Superior temporal gyrus (tissue), 1 donor: ENCODE data around the gene ASXL2.
"Not testable (repeated sequence)": the region's sequence is repeated elsewhere in the genome, so short reads cannot be mapped to it uniquely, and the experiment has no call there.

ENCODE experiments used
- DNase-seq: peaks from one replicate; pipeline ENCODE4 v3.0.0-alpha.2; 2016; ENCODE audit errors: extremely low spot score

The ASXL2 gene

DNA sequence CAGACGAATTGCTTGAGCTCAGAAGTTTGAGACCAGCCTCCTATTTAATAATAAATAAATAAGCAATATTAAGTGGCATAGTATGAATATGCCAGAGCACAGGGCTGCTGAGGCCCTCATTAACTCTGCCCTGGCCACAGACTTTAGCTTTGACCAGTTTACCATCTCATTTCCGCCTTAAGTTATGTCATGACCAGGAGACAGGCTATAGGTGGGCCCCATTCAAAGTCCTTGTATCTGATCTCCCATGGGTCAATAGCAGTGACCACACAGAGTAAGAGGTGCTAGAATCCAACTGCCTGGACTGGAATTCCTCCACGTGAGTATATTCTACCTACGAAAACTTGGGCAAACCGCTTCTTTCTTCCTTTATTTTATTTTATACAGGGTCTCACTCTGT, 13.4 kb upstream of the ASXL2 start:
- no peak for DNase-seq

DNA sequence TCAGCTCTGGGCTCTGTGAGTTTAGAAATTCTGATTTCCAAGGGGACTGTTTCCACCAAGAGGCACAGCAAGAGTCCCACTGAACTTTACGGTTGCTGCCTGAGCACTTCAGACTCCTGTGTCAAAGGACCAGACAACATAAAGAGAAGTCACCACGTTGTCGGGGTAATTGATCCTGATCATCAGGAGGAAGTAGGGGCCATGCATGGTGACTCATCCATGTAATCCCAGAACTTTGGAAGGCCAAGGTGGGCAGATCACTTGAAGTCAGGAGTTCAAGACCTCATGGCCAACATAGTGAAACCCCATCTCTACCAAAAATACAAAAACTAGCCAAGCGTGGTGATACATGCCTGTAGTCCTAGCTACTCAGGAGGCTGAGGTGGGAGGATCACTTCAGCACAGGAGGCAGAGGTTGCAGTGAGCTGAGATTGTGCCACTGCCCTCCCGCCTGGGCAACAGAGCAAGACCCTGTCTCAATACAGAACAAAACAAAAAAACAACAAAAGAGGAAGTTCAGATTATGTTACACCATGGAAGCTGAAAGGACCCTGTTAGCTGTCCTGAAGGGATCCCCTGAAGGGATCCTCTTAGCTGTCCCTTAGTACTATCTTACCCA, 9.4 kb upstream of the ASXL2 start:
- DNase-seq, result no peak

- no peak for DNase-seq
Measured at GRCh38 chr2:25885933-25886332, 7.6 kb upstream of the ASXL2 start.

- no peak for DNase-seq
Measured at GRCh38 chr2:25881764-25882163, 3.5 kb upstream of the ASXL2 start.

DNA sequence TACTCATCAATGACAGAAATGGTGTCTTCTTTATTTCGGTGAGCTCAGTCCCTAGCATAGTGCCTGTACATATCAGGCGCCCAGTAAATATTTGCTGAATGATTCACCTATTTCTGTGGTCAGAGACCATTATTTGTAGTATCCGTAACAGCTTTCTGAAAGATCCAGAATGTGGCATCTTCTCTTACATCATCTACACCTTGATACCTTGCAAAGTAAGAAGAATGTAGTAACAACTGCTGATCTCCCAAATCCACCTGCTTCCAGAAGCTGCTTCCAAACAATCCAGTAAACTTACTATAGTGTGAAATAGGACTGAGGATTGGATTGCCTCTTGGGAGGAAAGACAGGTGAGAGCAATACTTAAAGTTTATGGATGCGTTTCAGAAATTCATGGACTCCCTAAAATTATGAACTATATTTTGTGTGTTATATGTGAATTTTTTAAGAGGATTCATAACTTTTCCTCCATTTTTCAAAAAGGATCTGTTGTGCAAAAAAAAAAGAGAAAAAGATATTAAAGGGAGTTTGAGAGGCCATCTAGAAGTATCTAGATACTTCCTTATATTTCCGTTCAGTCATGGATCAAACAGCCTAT, 945 bp upstream of the ASXL2 start:
- no peak for DNase-seq

- DNase-seq, result peak; percentile 78
Measured at GRCh38 chr2:25877431-25878360, 591 bp downstream of the ASXL2 start.

GRCh38 chr2:25872134-25872533, 6.2 kb downstream of the ASXL2 start:
- no peak for DNase-seq

- no peak for DNase-seq
Measured at GRCh38 chr2:25867396-25868003, 10.8 kb downstream of the ASXL2 start.

DNA sequence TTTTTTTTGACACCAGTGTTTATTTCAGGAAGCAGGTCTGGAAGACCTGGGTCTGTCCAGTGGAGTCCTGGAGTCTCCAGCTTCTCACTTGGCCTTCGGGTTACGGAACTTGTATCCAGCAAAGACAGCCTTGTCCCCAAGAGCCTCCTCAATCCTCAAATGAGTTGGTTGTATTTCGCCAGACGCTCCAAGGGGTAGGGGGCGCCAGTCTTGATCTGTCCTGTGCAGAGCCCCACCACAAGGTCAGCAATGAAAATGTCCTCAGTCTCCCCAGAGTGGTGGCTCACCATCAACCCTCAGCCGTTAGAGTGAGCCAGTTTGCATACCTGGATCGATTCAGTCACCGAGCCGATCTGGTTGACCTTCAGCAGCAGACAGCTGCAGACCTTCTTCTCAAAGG, 21.9 kb downstream of the ASXL2 start:
- DNase-seq, result no peak

DNA sequence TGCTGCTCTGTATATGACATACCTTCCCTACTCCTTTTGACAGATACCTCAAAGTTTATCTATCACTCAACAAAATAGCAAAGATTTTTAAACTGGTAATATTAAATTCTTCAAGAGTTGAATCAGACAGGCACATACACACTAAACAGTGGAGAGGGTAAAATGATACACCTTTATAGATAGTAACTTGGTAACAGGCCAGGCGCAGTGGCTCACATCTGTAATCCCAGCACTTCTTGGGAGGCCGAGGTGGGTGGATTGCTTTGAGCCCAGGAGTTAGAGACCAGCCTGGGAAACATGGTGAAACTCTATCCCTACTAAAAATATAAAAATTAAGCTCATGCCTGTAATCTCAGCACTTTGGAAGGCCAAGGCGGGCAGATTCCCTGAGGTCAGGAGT, 23.2 kb downstream of the ASXL2 start:
- DNase-seq, result no peak

DNA sequence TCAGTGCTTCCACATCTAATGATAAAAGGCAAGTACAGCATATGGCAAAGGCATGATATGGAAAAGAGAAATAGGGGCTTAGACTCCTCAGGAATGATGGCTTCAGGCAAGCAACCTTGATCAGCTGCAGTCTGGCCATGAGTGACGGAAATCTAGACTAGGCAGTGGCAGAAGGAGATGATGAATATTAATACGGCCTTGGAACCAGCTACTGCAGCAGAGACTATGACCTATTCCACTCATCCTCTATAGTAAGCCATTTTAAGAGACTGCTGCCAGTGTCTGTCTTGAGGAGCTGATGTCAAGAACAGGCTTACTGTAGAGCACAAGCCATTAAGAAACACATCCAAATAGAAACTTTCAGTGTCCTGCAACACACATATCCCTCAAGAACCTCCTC, 23.7 kb downstream of the ASXL2 start:
- DNase-seq, result no peak

- DNase-seq, result no peak
Measured at GRCh38 chr2:25853038-25853638, 25.1 kb downstream of the ASXL2 start.

- DNase-seq, result peak; percentile 88
Measured at GRCh38 chr2:25851740-25852503, 26.4 kb downstream of the ASXL2 start.

DNA sequence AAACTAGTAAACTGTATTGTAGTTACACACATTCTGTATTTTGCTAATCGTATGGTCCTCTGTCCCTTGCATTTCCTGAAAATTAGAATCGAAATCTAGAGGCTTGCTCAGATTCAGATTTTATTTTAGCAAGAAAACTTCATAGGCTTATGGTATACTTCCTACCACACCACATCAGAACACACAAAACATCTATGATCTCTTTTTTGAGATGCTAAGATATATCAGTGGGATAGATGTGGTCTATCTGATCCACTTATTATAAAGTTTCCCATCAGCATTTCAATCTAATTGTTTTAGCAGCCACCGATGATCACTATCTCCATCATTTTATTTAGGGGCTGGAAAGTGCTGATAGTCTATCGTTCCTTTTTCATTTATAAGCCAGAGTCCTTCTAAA, 27.9 kb downstream of the ASXL2 start:
- DNase-seq, result not testable (repeated sequence)

DNA sequence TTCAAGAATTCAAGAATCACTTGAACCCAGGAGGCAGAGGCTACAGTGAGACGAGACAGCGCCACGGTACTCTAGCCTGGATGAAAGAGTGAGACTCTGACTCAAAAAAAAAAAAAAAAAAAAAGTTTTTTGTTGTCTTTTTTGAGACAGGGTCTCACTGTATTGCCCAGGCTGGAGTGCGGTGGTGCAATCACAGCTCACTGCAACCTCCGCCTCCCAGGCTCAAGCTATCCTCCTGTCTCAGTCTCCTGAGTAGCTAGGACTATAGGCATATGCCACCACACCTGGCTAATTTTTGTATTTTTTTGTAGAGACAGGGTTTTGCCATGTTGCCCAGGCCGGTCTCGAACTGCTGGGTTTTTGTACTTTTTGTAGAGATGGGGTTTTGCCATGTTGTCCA, 28.9 kb downstream of the ASXL2 start:
- DNase-seq, result not testable (repeated sequence)

DNA sequence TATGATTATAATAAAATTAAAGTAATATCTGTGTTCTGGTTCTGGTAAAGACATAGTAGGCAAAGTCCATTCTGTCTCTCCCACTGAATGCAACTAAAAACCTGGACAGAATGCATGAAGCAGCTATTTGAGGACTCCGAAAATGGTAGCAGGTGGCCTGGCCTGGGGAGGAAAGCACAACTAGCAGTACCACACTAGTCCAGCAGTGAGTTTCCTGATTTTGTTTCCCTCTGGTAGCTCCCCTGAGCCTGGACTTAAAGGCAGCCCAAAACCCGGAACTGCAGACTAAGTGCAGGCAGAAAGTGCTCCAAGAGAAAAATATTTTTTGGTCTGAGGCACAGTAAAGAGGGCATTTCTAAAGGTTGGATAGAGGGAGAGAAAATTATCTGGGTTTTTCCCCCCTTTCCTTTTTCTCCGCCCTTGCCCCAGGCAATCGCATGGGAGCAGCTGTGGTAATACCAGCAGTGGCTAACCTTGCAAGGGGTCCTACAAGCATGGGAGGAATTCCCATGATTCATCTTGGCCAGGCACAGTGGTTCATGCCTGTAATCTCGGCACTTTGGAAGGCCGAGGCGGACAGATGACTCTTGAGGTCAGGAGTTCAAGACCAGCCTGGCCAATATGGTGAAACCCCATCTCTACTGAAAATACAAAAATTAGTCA, 32.3 kb downstream of the ASXL2 start:
- no peak for DNase-seq

GRCh38 chr2:25844089-25844488, 34.2 kb downstream of the ASXL2 start:
- DNase-seq, result no peak

DNA sequence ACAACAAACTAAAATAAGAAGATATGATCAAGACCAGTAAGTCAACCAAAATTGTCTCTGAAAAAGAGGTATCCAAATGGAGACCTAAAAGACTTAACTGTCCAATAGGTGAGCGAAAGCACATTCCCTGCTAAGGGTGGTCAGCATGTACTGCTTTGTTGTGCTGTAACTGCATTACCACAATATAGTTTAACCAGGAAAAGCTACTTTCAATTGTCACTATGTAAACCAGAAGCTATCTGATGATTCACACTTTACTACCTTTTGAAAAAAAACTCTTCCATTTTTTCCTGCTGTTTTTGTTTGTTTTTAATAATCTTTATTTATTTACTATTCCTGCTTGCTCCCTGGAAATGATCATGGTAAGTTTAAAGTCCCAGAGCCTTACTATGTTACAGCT, 36.1 kb downstream of the ASXL2 start:
- DNase-seq, result no peak

GRCh38 chr2:25838152-25838756, 40.0 kb downstream of the ASXL2 start:
- no peak for DNase-seq

- DNase-seq, result no peak
Measured at GRCh38 chr2:25835906-25836305, 42.4 kb downstream of the ASXL2 start.
